Mucosa of rectum (tissue), 2 donors: ENCODE measurements around the gene LRRTM4.

Experiments
- H3K27ac ChIP-seq, 2 donors: one replicate each; pipeline ENCODE4 v1.7.0; 2013; ENCODE audit warnings: inconsistent platforms in 2 of 2, low read depth in 2 of 2, low read length in 2 of 2
- H3K27me3 ChIP-seq, 2 donors: one replicate each; pipeline ENCODE4 v1.7.0; 2013; ENCODE audit warnings: low read length in 2 of 2; ENCODE audit not compliant: control insufficient read depth in 2 of 2, insufficient read depth in 2 of 2
- H3K36me3 ChIP-seq, 2 donors: one replicate each; pipeline ENCODE4 v1.7.0; 2013; ENCODE audit warnings: low read length in 2 of 2; ENCODE audit not compliant: control insufficient read depth in 2 of 2, insufficient read depth in 2 of 2
- H3K4me1 ChIP-seq, 2 donors: one replicate each; pipeline ENCODE4 v1.7.0; 2013; ENCODE audit warnings: low read length in 2 of 2, mild to moderate bottlenecking in 1 of 2; ENCODE audit not compliant: control insufficient read depth in 2 of 2, insufficient read depth in 2 of 2
- H3K4me3 ChIP-seq, 2 donors: one replicate each; pipeline ENCODE4 v1.7.0; 2013; ENCODE audit warnings: low read length in 2 of 2
- H3K9ac ChIP-seq, 2 donors: one replicate each; pipeline ENCODE4 v1.7.0; 2013; ENCODE audit warnings: low read length in 2 of 2, low read depth in 1 of 2, mild to moderate bottlenecking in 1 of 2
- H3K9me3 ChIP-seq, 2 donors: one replicate each; pipeline ENCODE4 v1.7.0; 2013; ENCODE audit warnings: low read length in 2 of 2; ENCODE audit not compliant: control insufficient read depth in 2 of 2
- donor health status: healthy.
- donor health status: Normal muscosa, but diverticular disease.

Gene LRRTM4

GRCh38 chr2:77521931-77522470 is at the start of gene LRRTM4:
Gene LRRTM4, minus strand, starts transcription at chr2:77522376.
- Histone ChIP-seq H3K27me3 (no peaks in the 10 kb centered on the region), H3K9ac (no peak within 1 kb of the TSS), H3K9me3 (no peaks in the 10 kb centered on the region), H3K36me3 (no peaks in the 10 kb centered on the region), H3K27ac (no peak within 1 kb of the TSS), H3K4me3 (no peak within 1 kb of the TSS), H3K4me1 (no peaks in the 10 kb centered on the region)

- H3K4me3 ChIP-seq = no peak overlapping the region
- no peaks in the 10 kb centered on the region for H3K27me3 ChIP-seq
- no peak overlapping the region for H3K27ac ChIP-seq
- H3K9ac ChIP-seq = no peak overlapping the region
- no peaks in the 10 kb centered on the region for H3K36me3 ChIP-seq
- no peaks in the 10 kb centered on the region for H3K9me3 ChIP-seq
- H3K4me1 ChIP-seq = peaks cover 8% of the 10 kb centered on the region in 2 donors
These were observed 49.4 kb upstream of the LRRTM4 start for GRCh38 chr2:77571545-77571944.

- Histone ChIP-seq H3K9ac (no peak overlapping the region), H3K27ac (no peak overlapping the region), H3K9me3 (no peaks in the 10 kb centered on the region), H3K36me3 (no peaks in the 10 kb centered on the region), H3K4me3 (peak overlapping the region; percentile 26 to 29), H3K4me1 (peaks cover 11 to 14% of the 10 kb centered on the region in 2 donors), H3K27me3 (no peaks in the 10 kb centered on the region)
These were observed 45.5 kb upstream of the LRRTM4 start for GRCh38 chr2:77567723-77568122.

- Histone ChIP-seq H3K4me3 (no peak overlapping the region), H3K9me3 (no peaks in the 10 kb centered on the region), H3K27me3 (no peaks in the 10 kb centered on the region), H3K9ac (no peak overlapping the region), H3K36me3 (no peaks in the 10 kb centered on the region), H3K27ac (no peak overlapping the region), H3K4me1 (peaks cover 11 to 14% of the 10 kb centered on the region in 2 donors)
These were observed 44.4 kb upstream of the LRRTM4 start for GRCh38 chr2:77566582-77566981.

GRCh38 chr2:77566131-77566530 is 44.0 kb upstream of the LRRTM4 start:
- Histone ChIP-seq H3K27me3 (no peaks in the 10 kb centered on the region), H3K9ac (no peak overlapping the region), H3K36me3 (no peaks in the 10 kb centered on the region), H3K4me3 (no peak overlapping the region), H3K9me3 (no peaks in the 10 kb centered on the region), H3K4me1 (peaks cover 11 to 14% of the 10 kb centered on the region in 2 donors), H3K27ac (no peak overlapping the region)

GRCh38 chr2:77552956-77553355 is 30.8 kb upstream of the LRRTM4 start:
- Histone ChIP-seq H3K9ac (no peak overlapping the region), H3K4me3 (no peak overlapping the region), H3K27ac (no peak overlapping the region), H3K4me1 (no peaks in the 10 kb centered on the region), H3K27me3 (no peaks in the 10 kb centered on the region), H3K36me3 (no peaks in the 10 kb centered on the region), H3K9me3 (no peaks in the 10 kb centered on the region)

GRCh38 chr2:77538031-77538430 is 15.9 kb upstream of the LRRTM4 start:
- Histone ChIP-seq H3K36me3 (no peaks in the 10 kb centered on the region), H3K4me1 (no peaks in the 10 kb centered on the region), H3K9ac (no peak overlapping the region), H3K27ac (no peak overlapping the region), H3K27me3 (no peaks in the 10 kb centered on the region), H3K4me3 (no peak overlapping the region), H3K9me3 (no peaks in the 10 kb centered on the region)

- Histone ChIP-seq H3K36me3 (no peaks in the 10 kb centered on the region), H3K4me1 (no peaks in the 10 kb centered on the region), H3K9ac (no peak overlapping the region), H3K27me3 (no peaks in the 10 kb centered on the region), H3K4me3 (no peak overlapping the region), H3K9me3 (no peaks in the 10 kb centered on the region), H3K27ac (no peak overlapping the region)
These were observed 712 bp upstream of the LRRTM4 start for GRCh38 chr2:77522888-77523287.

GRCh38 chr2:77521548-77521891 is 656 bp downstream of the LRRTM4 start:
- no peak overlapping the region for H3K9ac ChIP-seq
- no peak overlapping the region for H3K27ac ChIP-seq

GRCh38 chr2:77520641-77521547 is 1.3 kb downstream of the LRRTM4 start:
- Histone ChIP-seq H3K4me1 (no peaks in the 10 kb centered on the region), H3K4me3 (no peak overlapping the region), H3K9ac (no peak overlapping the region), H3K27ac (no peak overlapping the region), H3K36me3 (no peaks in the 10 kb centered on the region), H3K9me3 (no peaks in the 10 kb centered on the region), H3K27me3 (no peaks in the 10 kb centered on the region)

More at GRCh38 chr2:77521548-77521891, 656 bp downstream of the LRRTM4 start:
- H3K36me3 ChIP-seq = no peaks in the 10 kb centered on the region
- no peaks in the 10 kb centered on the region for H3K9me3 ChIP-seq
- H3K4me1 ChIP-seq = no peaks in the 10 kb centered on the region
- no peaks in the 10 kb centered on the region for H3K27me3 ChIP-seq
- H3K4me3 ChIP-seq = no peak overlapping the region
